Gastrocnemius medialis (tissue), 4 donors: ENCODE measurements around the gene SCLY.

Experiments
- POLR2A ChIP-seq, 2 donors: fragments of 450-650 bp; IDR thresholded peaks; one replicate each; pipeline ENCODE4 v1.6.1; 2017; ENCODE audit warnings: antibody characterized with exemption in 2 of 2, mild to moderate bottlenecking in 2 of 2, moderate library complexity in 2 of 2
- TF ChIP-seq, protein P1 (sequence below), 5 experiments: fragments of 450-650 bp in 3 of 5; fragments of 200-600 bp in 2 of 5; sonication (generic) in 2 of 5; IDR thresholded peaks in 4 of 5; conservative IDR thresholded peaks in 1 of 5; 1 replicate in 4 of 5; 2 replicates in 1 of 5; pipeline ENCODE4 v1.5.1; 2016 to 2019; ENCODE audit warnings: antibody characterized with exemption in 5 of 5, mild to moderate bottlenecking in 3 of 5, moderate library complexity in 3 of 5

DNA sequence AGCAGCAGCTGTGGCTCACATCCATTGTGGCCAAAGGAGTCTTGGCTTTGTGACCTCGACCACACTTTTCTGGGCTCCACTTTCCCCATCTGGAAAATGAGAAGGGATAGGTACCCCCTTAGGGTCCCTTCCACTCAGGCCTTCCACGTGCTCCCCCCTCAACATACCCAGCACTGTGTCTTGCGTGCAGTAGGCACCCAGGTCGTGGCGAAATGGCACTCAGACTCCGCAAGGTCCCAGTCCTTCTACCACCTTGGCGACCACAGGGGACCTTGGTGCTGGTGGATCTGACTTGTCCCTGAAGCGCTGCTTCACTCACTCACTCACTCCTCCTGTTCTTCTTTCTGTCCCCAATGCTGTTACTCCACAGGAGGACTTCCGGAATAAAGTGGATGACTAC lies 19.9 kb upstream of the SCLY start:
- no peak for TF ChIP-seq POLR2A (IDR thresholded peaks at IDR 0.05)
- TF ChIP-seq, protein P1, sequence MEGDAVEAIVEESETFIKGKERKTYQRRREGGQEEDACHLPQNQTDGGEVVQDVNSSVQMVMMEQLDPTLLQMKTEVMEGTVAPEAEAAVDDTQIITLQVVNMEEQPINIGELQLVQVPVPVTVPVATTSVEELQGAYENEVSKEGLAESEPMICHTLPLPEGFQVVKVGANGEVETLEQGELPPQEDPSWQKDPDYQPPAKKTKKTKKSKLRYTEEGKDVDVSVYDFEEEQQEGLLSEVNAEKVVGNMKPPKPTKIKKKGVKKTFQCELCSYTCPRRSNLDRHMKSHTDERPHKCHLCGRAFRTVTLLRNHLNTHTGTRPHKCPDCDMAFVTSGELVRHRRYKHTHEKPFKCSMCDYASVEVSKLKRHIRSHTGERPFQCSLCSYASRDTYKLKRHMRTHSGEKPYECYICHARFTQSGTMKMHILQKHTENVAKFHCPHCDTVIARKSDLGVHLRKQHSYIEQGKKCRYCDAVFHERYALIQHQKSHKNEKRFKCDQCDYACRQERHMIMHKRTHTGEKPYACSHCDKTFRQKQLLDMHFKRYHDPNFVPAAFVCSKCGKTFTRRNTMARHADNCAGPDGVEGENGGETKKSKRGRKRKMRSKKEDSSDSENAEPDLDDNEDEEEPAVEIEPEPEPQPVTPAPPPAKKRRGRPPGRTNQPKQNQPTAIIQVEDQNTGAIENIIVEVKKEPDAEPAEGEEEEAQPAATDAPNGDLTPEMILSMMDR (IDR thresholded peaks at IDR 0.05 in 4 of 5, conservative IDR thresholded peaks at IDR 0.05 in 1 of 5), result no peak
